GM19438 (cell line): ENCODE measurements around the gene EYA2.

Source experiments
- ATAC-seq: cut with Tn5 transposase; IDR thresholded peaks from one replicate; pipeline ENCODE4 v1.9.1; 2021; ENCODE audit warnings: low read depth; ENCODE audit not compliant: unreplicated experiment

Gene EYA2

DNA sequence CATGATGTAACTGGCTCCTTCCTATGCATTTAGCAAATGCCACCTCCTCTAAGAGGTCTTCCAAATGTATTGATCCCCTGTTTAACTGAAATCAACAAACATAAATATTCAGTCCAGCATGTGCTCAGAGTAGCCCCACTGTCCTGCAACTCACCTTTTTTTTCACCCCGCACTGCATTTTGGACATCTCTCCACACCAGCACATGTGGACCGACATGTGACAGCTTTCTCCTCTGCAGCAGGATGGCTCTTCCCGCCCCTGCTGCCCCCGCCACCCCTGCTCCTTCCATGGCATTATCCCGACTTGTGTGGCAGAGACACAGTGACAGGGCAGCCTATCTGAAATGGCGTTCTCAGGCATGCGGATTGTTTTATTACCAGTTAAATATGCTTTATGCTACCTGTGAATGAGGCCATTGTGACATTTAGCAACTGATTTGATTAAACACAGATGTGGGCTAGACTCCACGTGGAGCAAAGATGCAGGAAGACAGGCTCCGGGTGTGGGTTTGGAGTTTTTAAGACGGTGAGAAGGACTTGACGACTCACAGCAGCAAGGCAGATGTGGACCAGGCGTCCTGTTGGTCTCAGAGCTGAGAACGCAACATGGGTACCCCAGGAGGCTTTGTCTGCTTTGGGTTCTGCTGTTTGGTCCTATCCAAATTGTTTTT lies 161.2 kb downstream of the EYA2 start:
- no peak for ATAC-seq

DNA sequence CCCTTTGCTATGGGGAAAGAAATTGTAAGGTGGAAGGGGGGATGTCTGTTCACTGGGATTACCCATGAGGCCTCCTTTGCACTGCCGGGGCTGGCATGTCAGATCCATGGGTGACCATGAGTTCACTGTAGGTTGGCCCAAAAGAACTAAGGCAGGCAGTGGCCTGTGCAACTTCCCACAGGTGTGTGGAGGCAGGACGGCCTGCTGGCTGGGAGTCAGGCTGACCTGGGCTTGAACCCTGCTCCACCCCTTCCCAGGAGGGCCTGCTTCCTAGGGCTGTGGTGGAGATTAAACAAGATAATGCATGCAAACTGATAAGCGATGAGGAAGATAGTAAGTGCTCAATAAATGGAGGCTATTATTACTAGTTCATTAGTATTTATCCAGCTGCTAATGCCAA lies 163.0 kb downstream of the EYA2 start:
- no peak for ATAC-seq

DNA sequence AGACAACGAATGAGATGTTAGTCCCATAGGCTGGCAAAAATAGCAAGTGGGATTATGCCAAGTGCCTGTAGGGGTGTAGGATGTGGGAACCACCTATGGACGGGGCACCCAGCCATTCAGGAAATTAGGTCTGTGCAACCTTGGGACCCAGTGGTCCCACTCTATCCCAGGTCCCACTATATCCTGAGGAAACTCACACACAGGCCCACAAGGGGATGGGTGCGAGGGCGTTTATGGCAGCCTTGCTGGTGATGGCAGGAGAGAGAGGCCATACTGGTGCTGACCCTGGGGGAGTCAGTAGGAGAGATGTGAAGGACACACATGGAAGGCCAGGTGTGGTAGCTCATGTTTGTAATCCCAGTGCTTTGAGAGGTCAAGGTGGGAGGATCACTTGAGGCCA lies 163.6 kb downstream of the EYA2 start:
- no peak for ATAC-seq

DNA sequence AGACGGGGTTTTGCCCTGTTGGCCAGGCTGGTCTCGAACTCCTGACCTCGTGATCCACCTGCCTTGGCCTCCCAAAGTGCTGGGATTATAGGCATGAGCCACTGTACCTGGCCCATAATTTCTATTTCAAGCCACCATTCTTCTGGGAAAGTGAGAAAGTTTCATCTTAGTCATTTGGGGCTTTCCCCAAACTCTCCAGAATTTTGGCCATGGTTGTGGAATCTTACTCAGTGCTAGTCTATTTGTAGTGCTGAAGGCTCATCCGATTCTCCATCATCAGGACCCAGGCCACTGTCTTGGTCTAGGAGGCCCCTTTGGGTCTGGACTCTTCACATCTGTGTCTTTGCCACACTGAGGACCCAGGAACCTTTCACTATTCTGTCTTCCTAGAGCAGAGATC lies 164.9 kb downstream of the EYA2 start:
- no peak for ATAC-seq

DNA sequence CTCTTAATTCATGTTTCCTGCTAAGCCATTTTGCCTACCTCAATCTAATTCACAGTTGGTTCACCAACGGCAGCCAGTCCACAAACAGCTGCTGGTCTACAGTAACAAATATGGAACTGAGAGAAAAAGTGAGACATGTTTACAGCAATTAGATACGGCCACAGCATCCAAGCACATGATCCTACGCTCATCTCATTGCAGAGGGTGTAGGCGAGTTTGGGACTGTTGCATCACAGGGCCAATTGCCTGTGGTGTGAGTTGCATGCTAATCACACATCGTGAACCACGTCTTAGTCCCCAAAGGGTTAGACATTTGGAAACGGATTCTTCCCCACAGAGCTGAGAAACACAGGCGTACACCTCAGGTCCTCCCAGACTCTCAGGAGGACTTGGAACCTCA lies 166.9 kb downstream of the EYA2 start:
- ATAC-seq: no peak

DNA sequence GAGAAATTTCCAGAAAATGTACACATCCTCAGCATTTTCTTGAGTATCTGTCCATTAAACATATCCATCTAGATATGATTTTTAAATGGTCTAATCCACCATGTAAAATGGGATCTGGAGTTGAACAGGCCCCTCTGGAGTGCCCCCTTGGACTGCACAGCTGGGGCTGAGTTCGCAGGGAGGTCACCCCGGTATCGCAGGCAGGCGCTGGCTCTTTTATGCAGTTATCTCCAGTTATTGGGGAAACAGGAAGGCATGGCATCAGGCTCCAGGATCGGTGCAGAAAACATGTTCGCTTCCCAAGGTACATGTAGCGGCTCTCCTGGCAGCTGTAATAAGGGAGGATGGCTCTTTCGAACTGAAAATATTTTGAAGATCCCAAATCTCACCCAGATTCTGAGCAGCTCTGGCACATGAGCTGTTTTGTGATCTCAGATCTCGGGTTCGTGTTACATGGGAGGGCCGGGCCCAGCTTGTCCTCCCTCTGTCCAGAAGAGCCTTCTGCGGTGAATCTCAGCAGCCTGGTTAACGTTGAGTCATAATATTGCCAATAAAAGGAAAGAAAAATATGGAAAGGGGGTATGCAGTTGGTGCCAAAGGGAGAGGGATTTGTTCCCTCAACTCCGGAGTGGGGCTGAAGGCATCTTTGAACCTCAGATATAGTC lies 167.7 kb downstream of the EYA2 start:
- no peak for ATAC-seq

DNA sequence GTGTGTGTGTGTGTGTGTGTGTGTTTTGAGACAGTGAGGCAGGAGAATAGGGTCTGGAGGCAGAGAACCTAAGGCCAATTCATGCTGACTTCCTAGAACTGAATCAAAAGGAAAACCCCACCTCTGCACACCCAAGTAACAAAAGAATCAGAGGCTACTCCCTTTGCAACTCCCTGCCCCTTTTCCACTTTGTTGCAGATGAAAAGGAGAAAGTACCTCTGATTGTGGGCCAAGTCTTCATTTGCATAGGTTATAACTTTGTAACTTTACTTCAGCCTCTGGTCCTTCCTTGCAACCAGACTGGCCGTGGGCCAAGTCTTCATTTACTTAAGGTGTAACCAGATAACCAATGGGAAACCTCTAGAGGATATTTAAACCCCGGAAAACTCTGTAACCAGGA lies 168.8 kb downstream of the EYA2 start:
- no peak for ATAC-seq

DNA sequence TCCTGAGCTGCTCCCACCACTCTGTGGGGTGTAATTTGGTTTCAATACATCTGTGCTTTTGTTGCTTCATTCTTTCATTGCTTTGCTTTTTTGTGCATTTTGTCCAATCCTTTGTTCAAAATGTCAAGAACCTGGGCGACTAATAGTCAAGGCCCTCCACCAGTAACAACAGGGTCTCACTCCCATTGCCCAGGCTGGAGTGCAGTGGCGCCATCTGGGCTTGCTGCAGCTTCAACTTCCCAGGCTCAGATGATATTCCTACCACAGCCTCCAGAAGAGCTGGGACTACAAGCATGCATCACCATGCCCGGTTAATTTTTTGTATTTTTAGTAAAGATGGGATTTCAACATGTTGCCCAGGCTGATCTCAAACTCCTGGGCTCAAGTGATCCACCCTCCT lies 169.2 kb downstream of the EYA2 start:
- ATAC-seq: no peak

DNA sequence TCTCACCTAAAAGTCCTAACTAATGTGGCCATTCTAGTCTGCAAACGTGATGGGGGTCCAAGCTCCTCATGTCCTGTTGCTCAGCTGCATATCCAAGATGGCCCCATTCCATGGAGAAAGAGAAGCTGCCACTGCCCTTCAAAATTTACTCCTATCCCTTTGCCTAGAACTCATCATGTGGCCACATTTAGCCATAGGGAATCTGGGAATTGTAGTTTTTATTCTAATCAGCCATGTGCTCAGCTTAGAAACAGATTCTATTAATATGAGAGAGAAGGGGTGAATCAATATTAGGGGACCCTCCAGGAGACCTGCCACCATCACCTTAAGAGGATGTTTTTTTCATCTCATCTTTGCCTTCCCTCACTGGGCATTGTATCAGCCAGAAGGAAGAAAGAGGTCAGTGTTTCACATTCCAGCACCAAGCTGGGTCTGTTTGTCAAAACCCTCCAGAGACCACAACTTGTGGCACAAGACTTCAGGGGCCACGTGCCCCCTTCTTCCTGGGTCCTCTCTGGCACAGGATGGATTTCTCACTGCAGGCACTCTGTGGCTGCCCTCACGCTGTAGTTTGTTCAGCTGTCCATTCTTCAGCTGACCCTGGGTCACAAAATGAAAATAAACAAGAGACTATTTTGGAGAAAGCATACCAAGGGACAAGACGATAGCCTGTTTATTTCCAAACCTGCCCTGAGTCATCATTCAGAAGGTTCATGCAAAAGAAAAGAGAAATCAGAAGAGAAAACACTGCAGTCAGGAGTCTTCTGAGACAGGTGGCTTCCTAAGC lies 172.0 kb downstream of the EYA2 start:
- no peak for ATAC-seq

DNA sequence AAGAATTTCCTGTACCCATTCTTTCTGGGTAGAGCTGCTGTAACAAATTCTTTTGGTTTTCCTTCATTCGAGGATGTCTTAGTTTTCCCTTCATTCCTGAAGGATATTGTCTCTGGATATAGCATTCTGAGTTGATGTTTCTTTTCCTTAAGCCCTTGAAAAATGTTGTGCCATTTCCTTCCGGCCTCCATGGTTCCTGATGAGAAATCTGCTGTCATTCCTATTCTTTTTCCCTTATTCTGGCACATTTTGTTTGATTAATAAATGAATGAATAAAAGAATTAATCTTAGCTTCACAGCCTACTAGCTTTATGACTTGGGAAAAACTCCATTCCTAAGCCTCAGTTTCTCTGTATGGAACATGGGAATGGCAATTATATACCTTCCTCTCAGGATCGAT lies 173.1 kb downstream of the EYA2 start:
- ATAC-seq: no peak

DNA sequence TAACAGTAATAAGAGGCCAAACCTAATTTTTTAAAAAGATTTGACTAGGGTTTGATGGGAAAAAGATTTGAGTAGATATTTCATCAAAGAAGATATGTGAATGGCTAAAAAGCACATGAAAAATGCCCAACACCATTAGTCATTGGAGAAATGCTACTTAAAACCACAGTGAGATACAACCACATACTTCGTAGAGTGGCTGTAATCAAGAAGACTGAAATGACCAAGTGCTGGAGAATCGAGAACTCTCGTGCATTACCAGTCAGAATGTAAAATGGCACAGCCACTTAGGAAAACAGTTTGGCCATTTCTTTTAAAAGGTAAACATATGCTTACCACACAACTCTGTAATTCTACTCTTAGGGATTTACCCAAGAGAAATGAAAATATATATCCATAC lies 175.5 kb downstream of the EYA2 start:
- no peak for ATAC-seq

DNA sequence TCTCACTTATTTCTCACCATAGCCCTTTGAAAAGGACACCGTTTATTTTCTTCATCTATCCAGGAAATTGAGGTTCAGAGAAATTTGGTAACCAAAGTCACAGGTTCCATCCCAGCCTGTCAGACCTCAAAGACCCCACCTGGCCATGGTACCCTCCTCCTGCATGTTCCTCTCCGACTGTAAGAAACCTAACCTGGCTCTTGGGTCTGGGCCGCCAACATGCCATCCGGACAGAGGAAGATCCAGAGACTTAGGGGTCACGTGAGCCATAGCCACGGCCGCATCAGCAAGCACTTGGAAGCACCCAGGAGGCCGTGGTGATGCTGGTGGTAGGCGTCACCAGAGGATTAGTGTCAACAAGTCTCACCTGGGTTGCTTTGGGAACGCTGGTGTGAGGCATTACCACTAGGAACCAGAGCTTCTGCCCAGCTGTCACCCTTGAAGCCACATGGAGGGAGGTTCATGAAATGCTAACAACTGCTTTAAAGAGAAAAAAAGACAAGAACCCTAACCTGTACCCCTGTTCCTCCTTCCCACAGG lies 177.1 kb downstream of the EYA2 start:
- no peak for ATAC-seq

DNA sequence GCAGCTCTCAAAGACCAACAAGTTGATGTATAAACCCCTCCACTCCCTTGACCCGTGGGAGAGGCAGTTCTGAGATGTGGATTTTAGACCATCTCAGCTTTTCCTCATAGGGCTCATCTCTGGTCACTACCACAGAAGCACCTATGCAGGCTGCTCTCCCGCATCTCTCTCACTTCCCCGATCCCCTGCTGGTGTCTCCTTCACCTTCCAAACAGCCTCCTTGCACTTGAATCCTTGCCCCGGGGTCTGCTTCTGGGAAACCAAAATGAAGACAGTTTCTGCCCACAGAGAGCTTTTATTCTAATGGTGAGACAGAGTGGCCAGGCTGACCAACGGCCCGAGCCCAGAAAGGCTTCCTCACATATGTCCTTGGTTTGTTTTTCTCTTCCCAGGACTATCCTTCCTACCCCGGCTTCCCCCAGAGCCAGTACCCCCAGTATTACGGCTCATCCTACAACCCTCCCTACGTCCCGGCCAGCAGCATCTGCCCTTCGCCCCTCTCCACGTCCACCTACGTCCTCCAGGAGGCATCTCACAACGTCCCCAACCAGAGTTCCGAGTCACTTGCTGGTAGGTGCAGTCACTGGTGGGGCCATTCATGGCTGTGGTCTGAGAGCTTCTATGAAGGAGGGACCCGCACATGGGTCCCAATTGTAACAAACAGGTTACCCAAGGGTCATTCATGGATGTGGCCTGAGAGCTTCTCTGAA lies 179.3 kb downstream of the EYA2 start:
- no peak for ATAC-seq

DNA sequence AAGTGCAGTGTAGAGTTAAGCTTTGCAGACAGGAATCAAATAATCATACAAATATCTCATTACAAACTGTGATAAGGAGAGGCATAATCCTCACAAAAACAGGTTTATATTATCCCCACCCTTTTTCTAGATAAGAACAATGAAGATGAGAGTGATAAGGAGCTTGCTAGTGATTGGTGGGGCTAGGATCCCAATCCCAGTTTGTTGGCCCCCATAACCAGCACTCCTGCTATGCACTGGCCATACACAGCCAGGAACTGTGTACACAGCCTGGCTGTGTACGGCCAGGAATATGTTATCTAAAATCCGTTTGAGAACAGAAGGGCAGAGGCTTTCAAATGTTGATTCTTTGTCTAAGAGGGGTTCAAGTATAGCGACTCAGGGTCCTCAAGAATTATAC lies 180.6 kb downstream of the EYA2 start:
- no peak for ATAC-seq

DNA sequence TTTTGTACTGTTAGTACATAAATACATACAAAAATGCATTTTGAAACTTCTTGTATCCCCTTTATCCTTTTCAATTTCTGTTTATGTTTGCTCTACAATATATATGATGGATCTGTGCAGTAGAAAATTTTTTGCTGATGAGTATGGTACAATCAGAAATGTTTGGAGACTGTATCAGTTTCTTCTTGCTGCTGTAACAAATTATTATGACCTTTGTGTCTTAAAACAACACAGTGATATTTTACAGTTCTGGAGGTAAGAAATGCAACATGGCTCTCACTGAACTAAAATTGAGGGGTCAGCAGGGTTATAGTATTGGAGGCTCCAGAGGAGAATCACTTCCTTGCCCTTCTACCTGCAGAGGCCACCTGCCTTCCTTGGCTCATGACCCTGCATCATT lies 184.4 kb downstream of the EYA2 start:
- ATAC-seq: no peak

DNA sequence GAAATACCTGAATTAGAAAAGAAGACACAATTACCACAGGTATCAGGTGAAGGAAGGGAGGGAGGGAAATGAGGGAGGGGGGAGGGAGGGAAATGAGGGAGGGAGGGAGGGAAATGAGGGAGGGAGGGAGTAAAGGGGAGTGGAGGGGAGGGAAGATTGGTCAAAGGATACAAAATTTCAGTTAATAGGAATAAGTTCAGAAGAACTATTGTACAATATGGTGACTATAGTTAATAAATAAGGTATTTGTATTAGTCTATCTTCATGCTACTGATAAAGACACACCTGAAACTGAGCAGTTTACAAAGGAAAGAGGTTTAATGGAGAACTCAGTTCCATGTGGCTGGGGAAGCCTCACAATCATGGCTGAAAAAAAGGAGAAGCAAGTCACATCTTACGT lies 185.7 kb downstream of the EYA2 start:
- ATAC-seq: no peak

DNA sequence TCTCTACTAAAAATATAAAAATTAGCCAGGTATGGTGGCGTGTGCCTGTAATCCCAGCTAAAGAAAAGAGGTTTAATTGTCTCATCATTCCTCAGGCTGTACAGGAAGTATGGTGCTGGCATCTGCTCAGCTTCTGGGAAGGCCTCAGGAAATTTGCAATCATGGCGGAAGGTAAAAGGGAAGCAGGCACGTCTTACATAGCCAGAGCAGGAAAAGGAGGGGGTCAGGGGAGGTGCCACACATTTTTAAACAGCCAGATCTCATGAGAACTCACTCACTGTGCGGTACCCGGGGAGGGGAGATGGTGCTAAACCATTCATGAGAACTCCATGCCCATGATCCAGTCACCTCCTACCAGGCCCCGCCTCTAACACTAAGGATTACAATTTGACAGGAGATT lies 191.7 kb downstream of the EYA2 start:
- ATAC-seq: no peak

DNA sequence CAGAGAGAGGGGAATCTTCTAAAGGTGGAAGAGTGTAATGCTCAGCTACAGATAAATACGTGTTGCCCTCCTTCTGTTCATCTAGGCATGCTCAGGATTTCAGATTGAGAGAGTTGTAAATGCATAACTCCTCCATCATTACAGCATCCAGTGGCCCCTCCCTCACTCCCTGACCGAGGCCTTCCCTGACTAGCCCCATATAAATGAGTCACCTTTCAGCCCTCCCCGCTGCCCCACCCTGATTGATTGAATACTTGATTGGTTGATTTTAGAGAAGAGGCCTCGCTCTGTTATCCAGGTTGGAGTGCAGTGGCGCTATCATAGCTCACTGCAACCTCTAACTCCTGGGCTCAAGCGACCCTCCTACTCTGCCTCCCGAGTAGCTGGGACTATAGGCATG lies 193.7 kb downstream of the EYA2 start:
- ATAC-seq: no peak

DNA sequence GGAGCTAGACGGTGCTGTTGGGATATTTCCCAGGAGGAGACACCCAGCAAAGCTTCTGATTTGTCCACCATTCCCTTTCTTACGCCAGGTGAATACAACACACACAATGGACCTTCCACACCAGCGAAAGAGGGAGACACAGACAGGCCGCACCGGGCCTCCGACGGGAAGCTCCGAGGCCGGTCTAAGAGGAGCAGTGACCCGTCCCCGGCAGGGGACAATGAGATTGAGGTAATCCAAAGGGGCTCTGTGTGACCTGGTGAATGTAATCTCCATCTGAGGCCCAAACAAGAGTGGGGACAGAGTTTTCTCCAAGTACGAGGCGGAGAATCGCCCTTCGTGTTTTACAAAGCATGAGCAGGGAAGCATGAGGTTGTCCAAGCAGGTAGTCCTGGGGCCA lies 194.5 kb downstream of the EYA2 start:
- ATAC-seq: no peak

DNA sequence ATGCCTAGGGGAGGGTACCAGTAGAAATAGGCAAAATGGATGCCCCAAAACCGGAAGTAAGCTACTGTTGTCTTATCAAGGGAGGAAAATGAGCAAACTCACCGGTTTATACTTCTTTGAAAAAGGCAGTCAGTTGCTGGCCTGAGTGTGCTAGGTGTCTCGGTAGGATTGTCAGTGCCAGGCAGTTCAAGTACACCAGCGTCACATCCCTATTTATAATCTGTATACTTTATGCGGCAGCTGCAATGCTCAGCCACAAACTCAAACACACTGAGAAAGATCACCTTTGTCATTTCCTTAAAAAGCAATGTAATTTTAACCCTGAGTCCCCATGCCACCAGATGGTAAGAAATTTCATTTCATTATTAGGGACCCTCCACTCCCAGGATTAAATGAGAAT lies 196.2 kb downstream of the EYA2 start:
- ATAC-seq: no peak

DNA sequence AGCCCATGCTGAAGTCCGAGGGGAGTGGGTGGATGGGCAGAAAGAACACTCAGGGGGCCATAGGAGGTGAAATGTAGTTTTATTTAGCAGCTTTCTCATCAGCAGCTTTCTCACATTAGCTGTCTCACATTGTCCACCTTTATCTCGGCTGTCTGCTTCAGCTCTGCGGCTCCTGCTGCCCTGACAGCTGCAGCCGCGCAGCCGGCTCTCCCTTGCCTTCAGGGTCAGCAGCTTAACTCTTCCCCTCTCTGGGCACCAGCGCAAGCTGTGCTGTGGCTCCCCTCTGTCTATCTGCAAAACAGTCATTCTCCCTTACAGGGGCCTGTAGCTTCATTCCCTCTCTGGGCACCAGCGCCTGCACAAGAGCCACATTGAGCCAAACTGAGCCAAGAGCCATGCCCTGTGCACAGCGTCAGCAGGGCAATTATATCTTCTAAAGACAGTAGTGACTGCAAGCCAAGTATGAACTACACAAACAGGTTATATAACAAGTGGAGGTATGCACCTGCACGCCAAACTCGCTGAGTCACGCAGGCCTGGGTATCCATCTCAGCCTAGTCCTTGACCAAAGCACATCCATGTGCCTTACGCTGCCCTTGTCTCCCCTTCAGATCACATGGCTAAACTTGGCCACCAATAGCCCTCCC lies 198.8 kb downstream of the EYA2 start:
- no peak for ATAC-seq
